ENCODE data around the gene ZNF583. TPM values are rescaled to one million over a fixed set of nuclear protein-coding genes. Genes with fewer than 3 reads are reported as not detected.

Gene ZNF583
- polyA plus RNA-seq, 10 donors = 6.2 to 10.5 (median 7.3) TPM

GRCh38 chr19:56423985-56424353 is 19.8 kb downstream of the ZNF583 start:
- no peak for DNase-seq

GRCh38 chr19:56441206-56441792 is 37.2 kb downstream of the ZNF583 start:
- no peak for DNase-seq

GRCh38 chr19:56474308-56474707 is 70.2 kb downstream of the ZNF583 start:
- no peak for DNase-seq

GRCh38 chr19:56476093-56476492 is 72.0 kb downstream of the ZNF583 start:
- peak in 1 of 3 donors; percentile 15 for DNase-seq

Other genes with a start within 250 kb of the ZNF583 start
- gene GALP, start 228.3 kb upstream of the ZNF583 start, polyA plus RNA-seq (ENCODE audit: insufficient read length in 10 of 10) = not detected
- not detected for gene ZSCAN5B, start 206.5 kb upstream of the ZNF583 start, polyA plus RNA-seq (ENCODE audit: insufficient read length in 10 of 10)
- not detected for gene ZSCAN5C, start 202.1 kb upstream of the ZNF583 start, polyA plus RNA-seq (ENCODE audit: insufficient read length in 10 of 10)
- gene EDDM13, start 131.6 kb upstream of the ZNF583 start, polyA plus RNA-seq (ENCODE audit: insufficient read length in 10 of 10) = 1 to 10 TPM in 7 of 10 donors, under 1 TPM in 3; 0.44 to 2.7 (median 1.3) TPM
- gene ZSCAN5A, start 89.5 kb upstream of the ZNF583 start, polyA plus RNA-seq (ENCODE audit: insufficient read length in 10 of 10) = 1 to 10 TPM; 5.1 to 9.2 (median 7.0) TPM
- 1 to 10 TPM; 3.6 to 6.5 (median 5.2) TPM for gene ZNF582, start 10.8 kb upstream of the ZNF583 start, polyA plus RNA-seq (ENCODE audit: insufficient read length in 10 of 10)
- gene ZNF667, start 73.0 kb downstream of the ZNF583 start, polyA plus RNA-seq (ENCODE audit: insufficient read length in 10 of 10) = 10 to 100 TPM in 6 of 10 donors, 1 to 10 TPM in 4; 6.6 to 16.7 (median 11.1) TPM
- 10 to 100 TPM in 7 of 10 donors, 1 to 10 TPM in 3; 8.0 to 23.6 (median 13.0) TPM for gene ZNF471, start 103.5 kb downstream of the ZNF583 start, polyA plus RNA-seq (ENCODE audit: insufficient read length in 10 of 10)
- 10 to 100 TPM in 5 of 10 donors, 1 to 10 TPM in 5; 7.4 to 13.5 (median 10.6) TPM for gene ZFP28, start 134.6 kb downstream of the ZNF583 start, polyA plus RNA-seq (ENCODE audit: insufficient read length in 10 of 10)
- gene ZNF470, start 163.1 kb downstream of the ZNF583 start, polyA plus RNA-seq (ENCODE audit: insufficient read length in 10 of 10) = 1 to 10 TPM; 3.0 to 6.9 (median 5.1) TPM
- 1 to 10 TPM; 6.3 to 8.3 (median 7.2) TPM for gene ZNF71, start 191.0 kb downstream of the ZNF583 start, polyA plus RNA-seq (ENCODE audit: insufficient read length in 10 of 10)
- gene SMIM17, start 238.8 kb downstream of the ZNF583 start, polyA plus RNA-seq (ENCODE audit: insufficient read length in 10 of 10) = 1 to 10 TPM in 9 of 10 donors, under 1 TPM in 1; 0.82 to 2.7 (median 1.4) TPM